BLaER1 (cell line): ENCODE data around the gene ENAH.

Experiments
- H3K27ac ChIP-seq: shearing (Covaris generic); formaldehyde crosslinking; 2 replicates; pipeline ENCODE4 v1.8.1; 2022
- H3K27me3 ChIP-seq: shearing (Covaris generic); formaldehyde crosslinking; 2 replicates; pipeline ENCODE4 v1.8.1; 2022
- H3K36me3 ChIP-seq: shearing (Covaris generic); formaldehyde crosslinking; 2 replicates; pipeline ENCODE4 v1.8.1; 2022
- H3K4me1 ChIP-seq: shearing (Covaris generic); formaldehyde crosslinking; 2 replicates; pipeline ENCODE4 v1.8.1; 2022
- H3K4me2 ChIP-seq: shearing (Covaris generic); formaldehyde crosslinking; 2 replicates; pipeline ENCODE4 v1.8.1; 2022
- H3K4me3 ChIP-seq: shearing (Covaris generic); formaldehyde crosslinking; 2 replicates; pipeline ENCODE4 v1.8.1; 2022
- H3K9ac ChIP-seq: shearing (Covaris generic); formaldehyde crosslinking; 2 replicates; pipeline ENCODE4 v1.8.1; 2022
- H3K9me3 ChIP-seq: shearing (Covaris generic); formaldehyde crosslinking; 2 replicates; pipeline ENCODE4 v1.8.1; 2022
- H4K20me1 ChIP-seq: shearing (Covaris generic); formaldehyde crosslinking; 2 replicates; pipeline ENCODE4 v1.8.1; 2022
- Cebpa-rat ChIP-seq: shearing (Covaris generic); IDR thresholded peaks from 2 replicates; pipeline ENCODE4 v1.8.1; 2022

Gene ENAH

DNA sequence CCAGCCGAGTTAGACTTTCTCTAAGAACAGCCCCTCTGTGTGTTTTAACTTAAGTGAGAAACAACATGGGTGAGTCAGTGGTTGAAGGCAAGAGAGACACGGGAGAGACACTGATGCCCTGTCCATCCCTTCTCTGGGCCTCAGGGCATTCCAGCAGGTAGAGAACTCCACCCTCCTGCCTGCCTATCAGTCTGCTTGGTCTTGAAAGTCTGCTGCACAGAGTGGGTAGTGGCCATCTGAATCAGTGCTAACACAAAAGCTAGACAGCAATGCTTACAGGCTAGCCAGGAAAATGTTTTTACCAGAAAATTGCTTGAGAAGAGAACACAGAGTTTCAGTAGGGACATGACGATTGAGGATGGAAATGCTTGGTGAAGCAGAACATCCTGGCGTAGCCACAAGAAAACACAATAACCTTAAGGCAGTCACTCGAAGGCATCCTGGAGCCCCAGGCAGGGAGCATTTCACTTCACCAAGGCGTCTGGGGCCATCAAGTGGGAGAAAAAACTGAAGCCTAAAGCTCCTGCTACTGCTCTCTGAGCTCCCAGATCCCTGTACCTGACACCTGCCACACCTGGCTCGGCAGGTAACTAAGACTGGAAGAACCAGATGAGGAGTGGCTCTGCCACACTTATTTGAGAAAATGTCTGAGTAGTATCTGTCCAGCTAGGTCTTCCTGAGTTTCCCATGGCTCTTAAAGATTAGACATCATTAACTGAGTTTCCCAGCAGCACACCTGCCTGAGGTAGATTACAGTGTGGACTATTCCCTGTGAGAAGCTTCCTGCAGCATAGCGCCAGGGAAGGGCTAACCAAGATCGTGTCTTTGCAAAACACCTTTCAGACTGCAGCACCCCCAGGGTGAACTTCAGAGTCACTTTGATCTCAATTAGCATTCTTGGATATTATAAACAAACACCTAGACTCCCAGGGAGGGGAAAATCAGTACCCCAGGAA lies 207.0 kb downstream of the ENAH start:
- Histone ChIP-seq H3K4me1 (peaks cover 66% of the 10 kb centered on the region), H3K4me2 (peak overlapping the region; percentile 81), H3K27ac (peak overlapping the region; percentile 94), H3K4me3 (peak overlapping the region; percentile 11), H3K9me3 (no peaks in the 10 kb centered on the region), H3K36me3 (no peaks in the 10 kb centered on the region), H3K27me3 (no peaks in the 10 kb centered on the region), H4K20me1 (no peaks in the 10 kb centered on the region), H3K9ac (peak overlapping the region; percentile 76)
- TF ChIP-seq Cebpa-rat: no peak

DNA sequence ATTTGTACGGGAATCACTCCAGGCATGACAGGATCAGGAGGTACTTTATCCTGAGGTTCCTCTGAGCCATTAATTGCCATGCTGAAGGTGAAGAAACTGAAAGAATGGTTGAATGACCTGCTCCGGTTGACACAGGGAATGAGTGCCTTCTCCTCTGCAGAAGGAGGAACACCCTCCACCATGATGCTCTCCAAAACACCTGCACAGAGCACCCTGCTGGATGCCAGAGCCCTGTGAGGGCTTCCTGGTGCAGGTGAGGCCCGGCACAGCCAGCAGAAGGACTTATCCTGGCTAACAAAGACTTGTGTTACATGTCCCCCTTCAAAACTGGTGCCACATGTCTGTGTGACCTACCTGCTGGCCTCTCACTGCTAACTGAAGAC lies 210.8 kb downstream of the ENAH start:
- H3K9ac ChIP-seq: peak overlapping the region; percentile 25
- peak overlapping the region; percentile 81 for H3K4me2 ChIP-seq
- no peaks in the 10 kb centered on the region for H4K20me1 ChIP-seq
- no peak for TF ChIP-seq Cebpa-rat
- H3K4me3 ChIP-seq: no peak overlapping the region
- H3K9me3 ChIP-seq: no peaks in the 10 kb centered on the region
- no peaks in the 10 kb centered on the region for H3K36me3 ChIP-seq
- no peaks in the 10 kb centered on the region for H3K27me3 ChIP-seq
- peak overlapping the region; percentile 51 for H3K27ac ChIP-seq
- H3K4me1 ChIP-seq: peaks cover 63% of the 10 kb centered on the region

DNA sequence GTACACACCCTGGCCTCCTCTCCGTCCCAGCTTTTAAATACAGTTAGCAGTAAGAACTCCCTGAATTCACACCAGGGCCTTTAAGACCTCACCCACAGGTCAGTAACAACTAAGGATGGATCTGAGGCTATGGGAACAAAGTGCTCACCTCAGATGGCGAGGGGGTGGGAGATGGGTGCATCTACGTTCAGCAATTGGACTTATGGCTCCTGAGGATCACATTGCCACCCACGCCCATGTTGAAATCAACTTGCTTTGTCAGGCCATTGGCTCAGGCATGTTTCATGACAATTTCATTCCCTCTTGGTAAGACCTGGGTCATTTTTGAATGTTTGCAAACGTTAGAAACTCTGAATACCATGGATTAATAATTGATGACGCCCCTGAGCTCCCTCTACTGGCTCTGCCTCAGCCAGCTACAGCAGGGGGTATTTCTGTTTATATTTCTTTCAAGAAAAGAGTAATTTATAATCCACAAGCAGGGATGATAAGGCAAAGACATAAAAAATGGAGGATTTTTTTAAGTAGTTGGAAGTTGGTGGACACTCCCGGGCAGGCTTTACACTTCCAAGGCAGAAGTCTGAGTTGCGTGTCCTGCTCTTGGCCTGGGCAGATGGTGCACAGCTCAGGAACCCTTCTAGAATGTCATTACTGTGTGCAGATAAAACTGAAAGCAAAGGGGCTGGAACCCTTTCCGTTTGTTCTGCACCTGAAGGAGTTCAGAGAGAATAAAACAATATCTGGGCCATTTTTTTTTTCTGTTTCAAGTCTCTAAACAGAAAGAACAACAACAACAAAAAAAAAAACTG lies 211.4 kb downstream of the ENAH start:
- H3K27me3 ChIP-seq: no peaks in the 10 kb centered on the region
- no peaks in the 10 kb centered on the region for H4K20me1 ChIP-seq
- peak overlapping the region; percentile 25; the same call in 1 of the 2 replicates for H3K9ac ChIP-seq
- no peaks in the 10 kb centered on the region for H3K9me3 ChIP-seq
- no peak for TF ChIP-seq Cebpa-rat
- no peaks in the 10 kb centered on the region for H3K36me3 ChIP-seq
- H3K4me2 ChIP-seq: peak overlapping the region; percentile 81
- H3K4me3 ChIP-seq: no peak overlapping the region
- peak overlapping the region; percentile 51 for H3K27ac ChIP-seq
- H3K4me1 ChIP-seq: peaks cover 61% of the 10 kb centered on the region

DNA sequence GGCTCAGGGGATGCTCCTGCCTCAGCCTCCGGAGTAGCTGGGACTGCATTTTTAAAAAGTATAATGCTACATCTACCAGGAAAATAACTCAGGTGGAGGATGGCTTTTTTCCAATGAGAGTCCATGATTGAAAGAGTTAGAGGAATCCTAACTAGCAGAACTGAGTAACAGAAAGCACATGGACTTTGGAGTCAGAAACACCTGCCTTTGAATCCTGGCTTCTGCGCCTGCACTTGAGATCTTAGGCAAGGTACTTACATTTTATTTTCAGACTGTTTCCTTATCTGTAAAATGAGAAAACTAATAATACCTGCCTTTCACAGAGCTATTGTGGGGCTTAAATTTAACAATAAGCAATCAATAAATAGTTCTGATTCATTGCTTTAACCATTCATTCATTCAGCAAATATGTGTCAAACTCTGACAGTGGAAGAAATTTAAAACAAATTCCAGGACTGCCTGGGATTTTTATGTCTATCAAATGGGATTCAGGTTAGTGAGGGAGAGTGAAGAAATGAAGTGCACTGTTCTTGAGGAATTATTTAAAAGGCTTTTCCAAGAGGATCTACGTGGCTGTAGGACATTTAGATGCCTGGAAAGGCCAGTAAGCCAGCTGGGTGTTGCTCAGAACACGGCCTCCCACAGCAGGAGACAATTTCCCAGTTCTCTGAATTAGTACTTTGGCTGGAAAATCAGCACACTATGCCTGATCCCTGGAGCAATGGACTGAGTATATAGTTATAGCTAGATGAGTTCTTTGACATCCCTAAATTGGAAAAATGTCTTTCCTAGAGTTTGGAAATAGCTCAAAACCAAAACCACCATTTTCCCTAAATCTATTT lies 212.3 kb downstream of the ENAH start:
- Histone ChIP-seq H3K27me3 (no peaks in the 10 kb centered on the region), H3K36me3 (no peaks in the 10 kb centered on the region), H3K4me3 (no peak overlapping the region), H3K4me2 (no peak overlapping the region), H3K4me1 (peaks cover 61% of the 10 kb centered on the region), H3K9ac (no peak overlapping the region), H3K9me3 (no peaks in the 10 kb centered on the region), H3K27ac (no peak overlapping the region), H4K20me1 (no peaks in the 10 kb centered on the region)
- no peak for TF ChIP-seq Cebpa-rat

DNA sequence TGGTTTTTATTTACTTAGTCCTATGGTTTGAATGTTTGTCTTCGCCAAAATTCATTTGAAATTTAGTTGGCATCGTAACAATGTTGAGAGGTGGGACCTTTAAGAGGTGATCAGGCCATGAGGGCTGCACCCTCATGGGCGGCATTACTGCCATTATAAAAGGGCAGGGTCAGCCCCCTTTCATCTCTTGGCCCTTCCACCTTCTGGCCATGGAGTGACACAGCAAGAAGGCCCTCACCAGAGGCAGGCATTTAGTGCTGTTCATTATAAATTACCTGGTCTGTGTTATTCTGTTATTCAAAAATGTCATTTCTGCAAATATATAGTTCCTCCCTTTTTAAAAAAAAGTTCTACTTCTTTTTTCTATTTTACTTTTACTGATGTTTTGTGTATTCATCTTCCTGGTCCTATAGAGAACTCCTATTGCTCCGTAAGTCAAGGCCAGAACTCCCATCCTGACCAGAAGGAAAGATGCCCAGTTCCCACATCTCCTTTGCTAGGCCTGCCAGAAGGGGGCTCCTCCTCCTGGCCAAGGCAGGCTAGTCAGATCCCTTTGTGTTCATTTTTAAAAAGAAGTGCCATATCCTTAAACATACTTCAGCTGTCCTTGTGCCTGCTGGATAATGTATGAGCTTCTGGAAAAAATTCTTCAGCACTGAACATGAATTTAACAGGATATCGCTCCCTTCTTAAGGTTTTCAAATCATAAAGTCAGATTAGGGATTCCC lies 215.0 kb downstream of the ENAH start:
- Histone ChIP-seq H4K20me1 (no peaks in the 10 kb centered on the region), H3K4me1 (peaks cover 53% of the 10 kb centered on the region), H3K36me3 (no peaks in the 10 kb centered on the region), H3K9me3 (no peaks in the 10 kb centered on the region), H3K27ac (no peak overlapping the region), H3K9ac (no peak overlapping the region), H3K27me3 (no peaks in the 10 kb centered on the region), H3K4me3 (no peak overlapping the region), H3K4me2 (no peak overlapping the region)
- no peak for TF ChIP-seq Cebpa-rat
